ENCODE results near the gene WDR20. TPM values are rescaled to one million over a fixed set of nuclear protein-coding genes. Genes with fewer than 3 reads are reported as not detected.

Gene WDR20
- polyA plus RNA-seq, 1 donor: 23.2 TPM

GRCh38 chr14:102197317-102197853 is 57.7 kb downstream of the WDR20 start:
- no peak for DNase-seq (ENCODE audit: low read depth)

- no peak for DNase-seq (ENCODE audit: low read depth)
Observed at GRCh38 chr14:102200690-102201352, 61.1 kb downstream of the WDR20 start.

- DNase-seq (ENCODE audit: low read depth): no peak
Observed at GRCh38 chr14:102201353-102201738, 61.6 kb downstream of the WDR20 start.

- DNase-seq (ENCODE audit: low read depth): no peak
Observed at GRCh38 chr14:102201776-102202175, 62.1 kb downstream of the WDR20 start.

- DNase-seq (ENCODE audit: low read depth): no peak
Observed at GRCh38 chr14:102202944-102203343, 63.2 kb downstream of the WDR20 start.

GRCh38 chr14:102203382-102203781 is 63.7 kb downstream of the WDR20 start:
- no peak for DNase-seq (ENCODE audit: low read depth)

GRCh38 chr14:102205560-102205959 is 65.9 kb downstream of the WDR20 start:
- DNase-seq (ENCODE audit: low read depth): no peak

GRCh38 chr14:102206918-102207317 is 67.2 kb downstream of the WDR20 start:
- DNase-seq (ENCODE audit: low read depth): no peak

- no peak for DNase-seq (ENCODE audit: low read depth)
Observed at GRCh38 chr14:102207831-102208365, 68.2 kb downstream of the WDR20 start.

GRCh38 chr14:102208741-102209140 is 69.0 kb downstream of the WDR20 start:
- DNase-seq (ENCODE audit: low read depth): no peak

- DNase-seq (ENCODE audit: low read depth): no peak
Observed at GRCh38 chr14:102209224-102209966, 69.7 kb downstream of the WDR20 start.

- DNase-seq (ENCODE audit: low read depth): no peak
Observed at GRCh38 chr14:102210421-102211042, 70.8 kb downstream of the WDR20 start.

- DNase-seq (ENCODE audit: low read depth): no peak
Observed at GRCh38 chr14:102211240-102211639, 71.5 kb downstream of the WDR20 start.

GRCh38 chr14:102212356-102212755 is 72.7 kb downstream of the WDR20 start:
- DNase-seq (ENCODE audit: low read depth): no peak

GRCh38 chr14:102212845-102213244 is 73.1 kb downstream of the WDR20 start:
- no peak for DNase-seq (ENCODE audit: low read depth)

GRCh38 chr14:102213470-102213869 is 73.8 kb downstream of the WDR20 start:
- no peak for DNase-seq (ENCODE audit: low read depth)

- no peak for DNase-seq (ENCODE audit: low read depth)
Observed at GRCh38 chr14:102213984-102214658, 74.4 kb downstream of the WDR20 start.

- DNase-seq (ENCODE audit: low read depth): no peak
Observed at GRCh38 chr14:102215071-102215470, 75.4 kb downstream of the WDR20 start.

- no peak for DNase-seq (ENCODE audit: low read depth)
Observed at GRCh38 chr14:102215576-102216250, 76.0 kb downstream of the WDR20 start.

- no peak for DNase-seq (ENCODE audit: low read depth)
Observed at GRCh38 chr14:102217399-102217798, 77.7 kb downstream of the WDR20 start.

- no peak for DNase-seq (ENCODE audit: low read depth)
Observed at GRCh38 chr14:102217987-102218421, 78.3 kb downstream of the WDR20 start.
